G401.6 (cell line): ENCODE measurements around the gene CDYL.

ENCODE experiments used
- FAIRE-seq: peaks from 2 replicates; lab custom pipeline; 2012; peaks lifted over from hg19 to GRCh38; lab: Jason Lieb, UNC

Gene CDYL

GRCh38 chr6:4910037-4910760 lies 134.0 kb downstream of the CDYL start:
- FAIRE-seq: no peak

GRCh38 chr6:4912559-4912958 lies 136.4 kb downstream of the CDYL start:
- no peak for FAIRE-seq

- no peak for FAIRE-seq
These were observed 137.7 kb downstream of the CDYL start for GRCh38 chr6:4913705-4914419.

GRCh38 chr6:4914420-4915159 lies 138.4 kb downstream of the CDYL start:
- no peak for FAIRE-seq

DNA sequence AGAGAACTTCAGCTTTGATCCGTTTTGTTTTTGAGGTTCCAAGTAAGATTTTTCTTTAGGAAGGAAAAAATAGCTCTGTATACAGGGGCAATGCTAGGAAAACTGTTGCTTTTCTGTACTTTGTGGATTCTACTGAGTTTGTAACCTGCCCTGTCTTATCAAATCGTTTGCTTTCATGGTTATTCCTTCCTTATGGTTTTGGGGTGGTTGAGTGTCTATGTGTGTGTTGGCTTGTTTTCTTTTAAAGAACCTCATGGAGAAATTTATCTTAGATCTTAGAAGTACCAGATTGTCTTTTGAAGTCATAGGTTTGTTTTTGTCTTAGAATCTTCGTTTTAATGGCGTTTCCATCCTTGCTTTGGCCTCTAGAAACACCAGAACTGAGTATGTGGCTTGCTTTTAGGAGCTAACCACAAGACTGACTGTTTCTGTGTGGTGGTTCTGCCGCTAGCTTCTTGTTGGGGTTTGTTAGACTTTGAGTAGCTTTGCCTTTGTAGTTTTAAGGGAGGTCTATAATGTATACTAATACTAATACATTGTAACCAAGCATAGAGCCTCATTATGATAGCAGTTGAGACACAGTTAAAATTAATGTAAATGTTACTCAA lies 140.9 kb downstream of the CDYL start:
- FAIRE-seq: no peak

- FAIRE-seq: no peak
These were observed 144.8 kb downstream of the CDYL start for GRCh38 chr6:4920914-4921410.

DNA sequence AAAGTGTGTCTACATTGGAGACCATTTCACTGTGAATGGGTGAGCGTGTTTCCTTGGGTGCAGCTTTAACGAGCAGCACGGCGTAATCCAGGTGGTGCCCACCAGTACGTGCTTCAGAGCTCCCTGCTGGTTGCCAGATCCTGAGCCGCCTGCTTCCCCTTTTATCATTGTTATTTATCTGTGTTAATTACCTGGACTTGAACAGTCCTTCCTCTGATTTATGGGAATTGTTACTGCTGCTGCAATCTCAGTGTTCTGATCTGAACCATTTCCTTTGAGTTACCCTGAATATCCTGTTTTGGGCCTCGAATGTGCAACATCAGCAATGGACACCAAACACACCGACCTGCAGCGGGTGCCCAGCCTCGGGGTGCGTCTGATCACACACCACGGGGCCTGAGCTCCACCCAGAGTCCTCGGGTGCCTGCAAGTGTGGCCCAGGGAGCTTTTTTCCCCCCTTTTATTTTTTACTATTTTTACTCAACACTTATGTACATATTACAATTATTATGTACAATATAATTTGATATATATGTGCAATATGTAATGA lies 146.4 kb downstream of the CDYL start:
- no peak for FAIRE-seq

DNA sequence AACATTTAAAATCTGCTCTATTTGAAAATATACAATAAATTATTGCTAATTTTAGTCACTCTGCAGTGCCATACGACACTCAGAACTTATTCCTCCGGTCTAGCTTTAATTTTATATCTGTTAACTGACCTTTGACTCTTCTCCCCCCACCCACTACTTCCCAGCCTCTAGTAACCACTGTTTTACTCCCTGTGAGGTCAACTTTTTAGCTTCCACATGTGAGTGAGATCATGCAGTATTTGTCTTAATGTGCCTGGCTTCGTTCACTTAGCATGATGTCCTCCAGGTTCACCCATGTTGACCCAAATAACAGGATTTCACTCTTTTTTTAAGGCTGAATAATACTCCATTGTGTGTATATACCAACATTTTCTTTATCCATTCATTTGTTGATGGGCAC lies 146.9 kb downstream of the CDYL start:
- FAIRE-seq: no peak

DNA sequence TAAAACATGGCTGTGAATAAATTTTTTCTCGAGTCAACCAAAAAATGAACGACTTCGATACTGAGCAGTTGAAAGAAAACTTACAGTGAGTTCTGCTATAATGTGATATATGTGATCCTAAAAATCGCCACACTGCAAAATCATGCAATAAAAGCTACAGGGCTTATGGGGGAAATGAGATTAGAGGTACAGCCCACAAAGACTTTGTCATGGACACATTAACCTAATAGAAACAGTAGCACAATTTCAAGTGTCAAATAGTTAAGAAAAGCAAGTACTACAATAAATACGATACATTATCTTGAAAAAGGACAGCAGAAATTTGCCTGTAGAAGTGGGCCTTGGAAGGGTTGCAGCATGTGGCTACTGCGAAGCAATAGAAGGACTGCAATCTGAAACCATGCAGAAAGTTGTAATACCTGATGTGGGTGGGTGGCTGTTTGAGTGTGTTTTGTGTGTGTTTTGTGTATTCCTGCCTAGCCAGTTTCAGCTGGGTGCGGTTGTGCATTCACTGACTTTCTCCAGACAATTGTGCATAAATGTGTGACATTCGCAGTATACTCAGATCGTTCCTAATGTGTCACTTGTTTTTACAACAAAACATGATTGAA lies 148.6 kb downstream of the CDYL start:
- FAIRE-seq: no peak

DNA sequence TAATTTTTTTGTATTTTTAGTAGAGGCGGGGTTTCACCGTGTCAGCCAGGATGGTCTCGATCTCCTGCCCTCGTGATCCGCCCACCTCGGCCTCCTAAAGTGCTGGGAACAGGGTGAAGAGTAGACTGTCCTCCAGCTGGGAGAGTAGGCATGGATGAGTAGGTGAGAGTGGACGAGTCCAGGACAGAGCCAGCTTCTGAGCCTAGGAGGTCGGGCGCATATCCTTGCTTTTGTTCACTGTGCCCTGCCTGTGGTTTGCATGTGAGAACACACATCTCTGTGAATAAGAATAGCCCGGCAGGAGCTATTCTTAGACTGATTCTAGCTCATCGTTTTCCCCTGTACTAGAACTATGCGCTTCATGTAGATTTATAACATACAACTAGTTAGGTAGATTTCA lies 149.4 kb downstream of the CDYL start:
- no peak for FAIRE-seq

- FAIRE-seq: no peak
These were observed 152.2 kb downstream of the CDYL start for GRCh38 chr6:4928426-4928825.

GRCh38 chr6:4929097-4929718 lies 153.0 kb downstream of the CDYL start:
- FAIRE-seq: no peak

GRCh38 chr6:4930025-4930691 lies 154.0 kb downstream of the CDYL start:
- FAIRE-seq: no peak

- FAIRE-seq: no peak
These were observed 155.5 kb downstream of the CDYL start for GRCh38 chr6:4931530-4932227.

DNA sequence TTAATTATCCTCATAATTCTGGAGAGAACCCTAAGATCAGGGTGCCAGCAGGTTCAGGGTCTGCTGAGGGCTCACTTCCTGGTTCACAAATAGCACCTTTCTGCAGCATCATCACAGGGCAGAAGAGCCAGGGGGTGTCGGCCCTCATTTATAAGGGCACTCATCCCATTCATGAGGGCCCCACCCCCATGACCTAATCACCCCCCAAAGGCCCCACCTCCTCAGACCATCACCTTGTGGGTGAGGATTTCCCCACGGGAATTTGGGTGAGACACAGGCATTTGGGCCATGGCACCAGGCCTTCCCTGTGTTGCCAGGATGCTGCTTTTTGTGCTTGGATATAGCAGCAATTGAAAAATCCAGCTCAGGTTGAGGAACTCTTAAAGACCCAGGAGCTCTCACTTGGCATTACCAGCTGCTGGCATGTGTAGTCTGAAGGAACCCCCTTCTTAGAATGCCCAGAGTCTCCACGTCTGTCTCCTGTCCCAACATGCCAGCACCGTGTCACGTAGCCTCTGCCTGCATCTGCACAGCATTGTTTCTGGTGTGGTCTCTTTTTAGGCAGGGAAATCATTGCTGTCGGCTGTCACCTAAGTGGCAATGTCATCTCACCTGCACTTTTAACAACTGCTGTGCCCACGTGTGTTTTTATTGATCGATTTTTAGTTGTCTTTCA lies 156.2 kb downstream of the CDYL start:
- FAIRE-seq: no peak

DNA sequence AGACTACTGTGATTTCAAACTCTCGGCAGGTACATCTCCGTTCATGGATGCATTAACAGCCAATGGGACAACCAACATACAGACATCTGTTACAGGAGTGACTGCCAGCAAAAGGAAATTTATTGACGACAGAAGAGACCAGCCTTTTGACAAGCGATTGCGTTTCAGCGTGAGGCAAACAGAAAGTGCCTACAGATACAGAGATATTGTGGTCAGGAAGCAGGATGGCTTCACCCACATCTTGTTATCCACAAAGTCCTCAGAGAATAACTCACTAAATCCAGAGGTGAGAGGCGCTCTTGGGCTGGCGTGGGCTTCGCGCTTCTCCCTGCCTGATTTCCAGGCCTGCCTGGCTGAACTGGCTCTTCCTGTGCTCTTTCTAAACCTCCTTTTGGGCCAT lies 159.3 kb downstream of the CDYL start:
- FAIRE-seq: no peak

DNA sequence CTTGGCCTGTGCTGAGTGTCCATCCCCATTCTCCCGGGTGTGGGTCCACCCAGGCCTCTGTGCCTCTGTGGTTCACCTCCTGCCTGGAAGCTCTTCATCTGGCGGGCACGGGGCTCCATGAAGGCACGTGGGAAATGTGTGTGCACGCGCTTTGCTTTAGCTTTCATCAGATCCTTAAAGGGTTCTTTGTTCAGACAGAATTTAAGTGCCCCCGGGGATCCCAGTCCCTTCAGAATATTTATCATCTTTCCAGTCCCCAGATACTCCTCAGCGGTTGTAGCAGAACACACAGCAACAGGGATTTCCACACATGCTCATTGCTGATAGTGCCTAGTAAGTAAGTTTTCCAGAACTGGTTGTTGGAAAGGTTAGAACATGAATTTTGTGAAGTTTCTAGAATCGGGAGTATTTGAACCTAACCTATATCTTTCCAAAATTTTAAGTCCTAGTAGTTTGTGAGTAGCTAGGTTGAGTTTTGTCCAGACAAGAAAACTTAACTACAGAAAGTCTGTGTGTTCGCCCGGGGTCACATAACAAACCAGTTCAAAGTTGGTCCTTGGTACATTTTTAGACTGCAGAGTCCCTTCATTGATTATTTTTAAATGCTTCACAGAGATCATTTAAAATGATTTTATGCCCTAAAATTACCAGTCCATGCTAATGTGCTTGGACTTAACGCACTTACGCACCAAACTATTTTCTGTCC lies 159.9 kb downstream of the CDYL start:
- no peak for FAIRE-seq

DNA sequence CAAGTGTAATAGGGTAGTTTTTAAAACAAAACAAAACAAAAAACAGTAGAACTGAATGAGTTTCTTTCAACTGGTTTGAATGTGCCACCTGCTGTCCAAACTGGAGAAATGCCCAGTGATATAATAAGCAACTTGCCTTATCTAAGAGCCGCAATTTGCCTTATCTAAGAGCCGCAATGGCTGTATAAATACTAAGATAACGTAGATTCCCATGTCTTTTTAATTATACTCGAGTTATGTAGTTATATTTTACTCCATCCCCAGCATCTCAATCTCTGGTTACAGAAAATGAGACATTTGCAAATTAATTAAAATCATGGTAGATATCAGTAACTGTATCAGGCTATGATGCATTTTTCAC lies 160.5 kb downstream of the CDYL start:
- peak; percentile 69 for FAIRE-seq

DNA sequence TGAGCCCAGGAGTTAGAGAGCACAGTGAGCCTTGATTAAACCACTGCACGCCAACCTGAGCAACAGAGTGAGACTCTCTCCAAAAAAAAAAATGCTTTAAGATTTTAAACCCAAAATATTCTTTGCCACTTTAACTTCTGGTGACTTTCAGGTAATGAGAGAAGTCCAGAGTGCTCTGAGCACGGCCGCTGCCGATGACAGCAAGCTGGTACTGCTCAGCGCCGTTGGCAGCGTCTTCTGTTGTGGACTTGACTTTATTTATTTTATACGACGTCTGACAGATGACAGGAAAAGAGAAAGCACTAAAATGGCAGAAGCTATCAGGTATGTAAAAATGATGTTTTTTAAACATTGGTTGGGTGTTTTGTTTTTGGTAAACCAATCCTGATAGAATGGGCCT lies 161.2 kb downstream of the CDYL start:
- FAIRE-seq: no peak
